Spinal cord (tissue), 10 donors: Measurements from ENCODE around the gene SHKBP1. TPM values are rescaled to one million over a fixed set of nuclear protein-coding genes. Genes with fewer than 3 reads are reported as not detected.
A peak's percentile ranks its signal among the peaks of the same experiment; 100 is the strongest.
"Not testable (repeated sequence)": the region's sequence is repeated elsewhere in the genome, so short reads cannot be mapped to it uniquely, and the experiment has no call there.

Experiments used
- DNase-seq, 6 donors: peaks; one replicate each; pipeline versions ENCODE4 v3.0.0 to v3.0.0-alpha.2; 2013 to 2015; ENCODE audit warnings: low spot score in 6 of 6, low read depth in 4 of 6
- H3K27ac ChIP-seq: one replicate; pipeline ENCODE4 v1.5.1; 2013; ENCODE audit warnings: low read depth, low read length, control low read depth
- H3K27me3 ChIP-seq: one replicate; pipeline ENCODE4 v1.6.1; 2013; ENCODE audit warnings: low read length; ENCODE audit not compliant: control insufficient read depth, insufficient read depth
- H3K36me3 ChIP-seq: one replicate; pipeline ENCODE4 v1.6.1; 2013; ENCODE audit warnings: low read length; ENCODE audit not compliant: control insufficient read depth, insufficient read depth
- H3K4me1 ChIP-seq: one replicate; pipeline ENCODE4 v1.6.1; 2013; ENCODE audit warnings: low read length; ENCODE audit not compliant: control insufficient read depth, insufficient read depth
- H3K4me3 ChIP-seq: one replicate; pipeline ENCODE4 v1.5.1; 2013; ENCODE audit warnings: low read depth, low read length, control low read depth
- H3K9me3 ChIP-seq: one replicate; pipeline ENCODE4 v1.6.1; 2013; ENCODE audit warnings: low read length; ENCODE audit not compliant: control insufficient read depth, insufficient read depth
- WGBS: methylation state at CpG from one replicate; pipeline ENCODE4 v1.1.5; 2013; ENCODE audit warnings: missing lambda C conversion rate; ENCODE audit not compliant: insufficient coverage; 5-methylcytosine and 5-hydroxymethylcytosine counted together
- polyA plus RNA-seq, 2 donors: library from polyadenylated mRNA; unstranded; fragments of 120-200 nt; gene quantifications; one replicate each; pipeline ENCODE4 v1.2.1, GENCODE V29; 2013; ENCODE audit not compliant: insufficient read length in 2 of 2
- total RNA-seq, 2 donors: library from RNA; depleted of rRNA in 1 of 2; stranded (reverse); fragments of 120-200 nt in 1 of 2; fragments of >200 nt in 1 of 2; gene quantifications; one replicate each; pipeline versions ENCODE4 v1.2.3 to v1.2.4, GENCODE V29; 2013 to 2014
- donor health status: healthy.

The SHKBP1 gene
- total and polyA plus RNA-seq, 4 donors, result 9.6 to 43.1 (median 24.4) TPM

GRCh38 chr19:40589591-40590429 lies 13.1 kb downstream of the SHKBP1 start:
- peaks cover 12% of the 10 kb centered on the region for H3K4me1 ChIP-seq
- no peak overlapping the region for H3K27ac ChIP-seq
- H3K27me3 ChIP-seq, result no peaks in the 10 kb centered on the region
- DNase-seq, result no peak
- no peaks in the 10 kb centered on the region for H3K9me3 ChIP-seq
- H3K4me3 ChIP-seq, result no peak overlapping the region
- H3K36me3 ChIP-seq, result peaks cover 45% of the 10 kb centered on the region
- WGBS, result 89% methylated on average over 26 of the region's 26 CpGs

DNA sequence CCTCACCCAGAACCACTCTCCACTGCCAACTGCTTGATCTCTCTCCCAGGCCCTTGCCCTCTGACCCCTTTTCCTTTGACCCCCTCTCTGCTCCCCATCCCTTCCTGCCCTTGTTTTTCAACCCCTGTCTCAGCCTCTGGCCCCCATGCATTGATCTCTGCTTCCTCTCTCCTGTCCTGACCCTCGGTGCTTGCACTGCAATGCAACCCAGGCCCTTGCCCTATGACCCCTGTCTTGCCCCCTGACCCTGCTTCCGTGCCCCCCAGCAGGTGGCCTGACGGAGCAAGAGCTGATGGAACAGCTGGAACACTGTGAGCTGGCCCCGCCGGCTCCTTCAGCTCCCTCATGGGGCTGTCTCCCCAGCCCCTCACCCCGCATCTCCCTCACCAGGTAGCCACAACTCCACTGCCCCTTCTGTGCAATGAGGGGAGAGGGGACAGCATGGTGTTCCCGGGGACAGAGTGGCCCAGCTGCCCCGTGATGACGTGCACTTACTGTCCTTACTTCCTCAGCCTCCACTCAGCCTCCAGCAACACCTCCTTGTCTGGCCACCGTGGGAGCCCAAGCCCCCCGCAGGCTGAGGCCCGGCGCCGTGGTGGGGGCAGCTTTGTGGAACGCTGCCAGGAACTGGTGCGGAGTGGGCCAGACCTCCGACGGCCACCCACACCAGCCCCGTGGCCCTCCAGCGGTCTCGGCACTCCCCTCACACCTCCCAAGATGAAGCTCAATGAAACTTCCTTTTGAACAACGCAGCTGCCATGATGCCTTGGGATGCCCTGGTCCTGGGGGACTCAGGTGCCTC lies 14.0 kb downstream of the SHKBP1 start:
- Histone ChIP-seq H3K9me3 (no peaks in the 10 kb centered on the region), H3K36me3 (peaks cover 45% of the 10 kb centered on the region), H3K27ac (no peak overlapping the region), H3K4me1 (peaks cover 16% of the 10 kb centered on the region), H3K4me3 (no peak overlapping the region), H3K27me3 (peaks cover 4% of the 10 kb centered on the region)
- 61% methylated on average over 18 of the region's 22 CpGs for WGBS
- DNase-seq, result no peak

DNA sequence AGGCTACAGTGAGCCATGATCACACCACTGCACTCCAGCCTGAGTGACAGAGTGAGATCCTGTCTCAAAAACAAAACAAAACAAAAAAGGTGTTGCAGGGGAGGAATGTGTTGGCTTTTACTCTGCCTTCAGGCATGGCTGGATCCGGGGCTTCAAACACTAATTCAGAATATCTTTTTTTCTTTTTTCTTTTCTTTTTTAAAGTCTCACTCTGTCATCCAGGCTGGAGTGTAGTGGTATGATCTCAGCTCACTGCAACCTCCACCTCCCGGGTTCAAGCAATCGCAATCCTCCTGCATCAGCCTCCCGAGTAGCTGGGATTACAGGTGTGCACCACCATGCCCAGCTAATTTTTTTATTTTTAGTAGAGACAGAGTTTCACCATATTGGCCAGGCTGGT lies 15.1 kb downstream of the SHKBP1 start:
- not testable (repeated sequence) for DNase-seq, H3K4me3 ChIP-seq, H3K27ac ChIP-seq, H3K9me3 ChIP-seq
- H3K4me1 ChIP-seq, result peaks cover 20% of the 10 kb centered on the region
- WGBS, result no CpG with 5 or more reads among the region's 4 CpGs
- peaks cover 10% of the 10 kb centered on the region for H3K27me3 ChIP-seq
- peaks cover 36% of the 10 kb centered on the region for H3K36me3 ChIP-seq

DNA sequence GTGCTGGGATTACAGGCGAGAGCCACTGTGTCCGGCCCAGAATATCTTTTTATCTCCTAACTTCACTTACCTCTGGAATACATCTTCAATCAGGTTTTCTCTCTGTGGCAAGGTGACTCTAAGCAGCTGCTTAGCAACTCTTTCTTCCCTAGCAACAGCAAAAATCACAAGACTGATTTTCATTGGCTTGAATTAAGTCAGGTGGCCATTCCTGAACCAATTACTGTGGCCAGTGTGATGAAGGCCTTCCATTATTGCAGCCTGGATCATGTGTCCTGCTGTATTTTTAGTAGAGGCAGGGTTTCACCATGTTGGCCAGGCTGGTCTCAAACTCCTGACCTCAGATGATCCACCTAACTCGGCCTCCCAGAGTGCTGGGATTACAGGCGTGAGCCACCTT lies 15.5 kb downstream of the SHKBP1 start:
- Histone ChIP-seq H3K4me1 (peaks cover 23% of the 10 kb centered on the region), H3K36me3 (peaks cover 32% of the 10 kb centered on the region), H3K27ac (no peak overlapping the region), H3K27me3 (peaks cover 13% of the 10 kb centered on the region), H3K4me3 (no peak overlapping the region), H3K9me3 (no peaks in the 10 kb centered on the region)
- WGBS, result 80% methylated on average over 2 of the region's 4 CpGs
- peak in 2 of 6 donors; percentile 66 to 89 for DNase-seq

GRCh38 chr19:40594255-40594654 lies 17.6 kb downstream of the SHKBP1 start:
- Histone ChIP-seq H3K27ac (no peak overlapping the region), H3K36me3 (peaks cover 18% of the 10 kb centered on the region), H3K4me1 (peaks cover 43% of the 10 kb centered on the region), H3K9me3 (no peaks in the 10 kb centered on the region), H3K4me3 (peak overlapping the region; percentile 29), H3K27me3 (peaks cover 31% of the 10 kb centered on the region)
- peak in 3 of 6 donors; percentile 52 to 94 (median 85) for DNase-seq
- WGBS, result 11% methylated on average over 8 of the region's 8 CpGs

GRCh38 chr19:40594657-40595091 lies 18.0 kb downstream of the SHKBP1 start:
- 20% methylated on average over 13 of the region's 13 CpGs for whole genome bisulfite sequencing
- Histone ChIP-seq H3K36me3 (peaks cover 19% of the 10 kb centered on the region), H3K9me3 (no peaks in the 10 kb centered on the region), H3K27me3 (peaks cover 35% of the 10 kb centered on the region), H3K4me1 (peaks cover 47% of the 10 kb centered on the region), H3K4me3 (peak overlapping the region; percentile 29), H3K27ac (no peak overlapping the region)
- DNase-seq, result peak in 1 of 6 donors; percentile 59

GRCh38 chr19:40596608-40597328 lies 20.1 kb downstream of the SHKBP1 start:
- H3K27ac ChIP-seq, result no peak overlapping the region
- H3K4me1 ChIP-seq, result peaks cover 65% of the 10 kb centered on the region
- WGBS, result 6% methylated on average over 53 of the region's 53 CpGs
- peaks cover 51% of the 10 kb centered on the region for H3K27me3 ChIP-seq
- no peak overlapping the region for H3K4me3 ChIP-seq
- DNase-seq, result peak in 1 of 6 donors; percentile 54
- no peaks in the 10 kb centered on the region for H3K9me3 ChIP-seq
- H3K36me3 ChIP-seq, result peaks cover 10% of the 10 kb centered on the region

DNA sequence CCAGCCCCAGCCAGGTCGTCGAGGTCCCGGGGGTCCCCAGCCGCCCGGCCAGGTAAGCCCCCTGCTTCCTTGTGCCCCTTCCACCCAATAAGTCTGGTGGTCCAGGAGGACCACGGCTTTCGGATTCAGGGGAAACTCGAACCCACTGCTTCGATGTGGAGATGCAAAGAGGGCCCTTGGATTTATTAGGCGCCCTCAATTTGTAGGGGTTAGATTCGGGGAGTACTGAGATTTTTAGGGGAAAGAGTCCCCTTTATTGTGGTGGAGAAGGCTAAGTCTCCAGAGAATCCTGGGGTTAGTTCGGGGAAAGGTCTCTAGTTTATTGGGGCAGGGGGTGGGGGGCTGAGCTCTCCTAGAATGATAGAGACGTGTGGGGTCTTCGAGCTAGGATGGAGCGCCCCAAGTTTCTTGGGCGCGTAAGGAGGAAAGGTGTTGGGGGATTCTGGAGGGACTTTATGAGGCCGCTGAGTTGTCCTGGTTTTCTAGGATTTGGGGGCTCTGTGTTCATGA lies 20.7 kb downstream of the SHKBP1 start:
- WGBS, result 8% methylated on average over 18 of the region's 18 CpGs
- peaks cover 55% of the 10 kb centered on the region for H3K27me3 ChIP-seq
- peak overlapping the region; percentile 43 for H3K4me3 ChIP-seq
- peaks cover 13% of the 10 kb centered on the region for H3K36me3 ChIP-seq
- H3K4me1 ChIP-seq, result peaks cover 71% of the 10 kb centered on the region
- H3K27ac ChIP-seq, result no peak overlapping the region
- DNase-seq, result no peak
- no peaks in the 10 kb centered on the region for H3K9me3 ChIP-seq
